GM18508 (cell line): ENCODE results near the gene ALDOC.
"Not testable (repeated sequence)": the region's sequence is repeated elsewhere in the genome, so short reads cannot be mapped to it uniquely, and the experiment has no call there.

Experiments used
- ATAC-seq: cut with Tn5 transposase; IDR thresholded peaks from one replicate; pipeline ENCODE4 v1.9.1; 2021; ENCODE audit warnings: moderate number of reproducible peaks; ENCODE audit not compliant: insufficient read depth, unreplicated experiment

ALDOC gene

DNA sequence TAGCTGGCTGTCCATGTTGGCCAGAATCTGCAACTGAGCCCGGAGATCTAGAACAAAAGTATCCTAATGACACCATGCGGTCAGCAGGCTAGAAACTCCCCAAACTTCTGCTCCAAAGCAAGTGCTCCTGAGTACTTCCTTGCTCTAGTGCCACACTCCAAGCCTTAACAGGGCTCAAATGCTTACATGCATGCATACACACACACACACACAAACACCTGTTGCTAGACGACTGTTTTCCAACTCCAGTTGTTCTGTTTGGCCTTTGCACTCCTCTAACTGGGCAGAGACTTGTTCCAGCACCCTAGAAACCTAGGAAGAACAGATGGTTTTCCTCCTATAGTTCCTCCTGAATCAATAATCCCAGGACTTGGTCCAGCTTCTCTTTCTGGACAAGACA, 7.7 kb upstream of the ALDOC start:
- no peak for ATAC-seq

DNA sequence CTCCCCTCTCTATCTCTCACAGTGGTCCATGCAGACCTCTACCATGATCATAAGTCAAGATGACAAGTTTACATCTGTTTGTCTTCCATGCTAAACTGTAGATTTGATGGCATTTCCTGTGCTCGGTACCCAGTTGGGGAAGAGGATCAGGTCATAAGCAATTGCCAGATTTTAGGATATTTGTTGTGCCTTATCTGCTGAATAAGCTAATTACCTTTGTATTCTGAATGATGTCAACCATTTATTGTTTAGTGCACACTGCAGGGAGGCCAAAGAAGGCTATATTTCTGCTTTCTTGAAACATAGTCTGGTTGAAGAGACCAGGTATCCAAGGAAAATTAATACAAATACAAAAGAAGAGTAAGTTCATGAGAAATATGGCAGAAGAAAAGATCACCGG, 5.8 kb upstream of the ALDOC start:
- no peak for ATAC-seq

GRCh38 chr17:28580959-28581358, 4.3 kb upstream of the ALDOC start:
- ATAC-seq, result no peak

GRCh38 chr17:28579526-28579925, 2.8 kb upstream of the ALDOC start:
- no peak for ATAC-seq

- no peak for ATAC-seq
These were observed 1.8 kb upstream of the ALDOC start for GRCh38 chr17:28578246-28579195.

DNA sequence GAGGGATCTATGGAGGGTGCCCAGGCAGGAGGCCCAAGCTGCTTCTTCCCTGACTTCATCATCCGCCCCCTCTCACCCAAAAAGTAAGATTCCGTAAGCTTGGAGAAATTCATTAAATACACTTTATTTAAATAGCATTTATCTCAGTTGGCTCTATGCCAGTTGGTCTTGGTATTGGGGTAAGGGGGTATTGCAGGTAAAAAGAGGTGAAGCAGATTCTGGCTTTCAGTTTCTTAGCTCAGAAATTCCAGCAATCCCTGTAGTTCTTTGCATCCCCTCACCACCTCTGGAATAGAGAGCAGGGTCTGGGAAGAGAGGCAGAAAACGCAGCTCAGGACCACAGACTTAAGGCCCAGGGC, 750 bp upstream of the ALDOC start:
- ATAC-seq, result no peak

DNA sequence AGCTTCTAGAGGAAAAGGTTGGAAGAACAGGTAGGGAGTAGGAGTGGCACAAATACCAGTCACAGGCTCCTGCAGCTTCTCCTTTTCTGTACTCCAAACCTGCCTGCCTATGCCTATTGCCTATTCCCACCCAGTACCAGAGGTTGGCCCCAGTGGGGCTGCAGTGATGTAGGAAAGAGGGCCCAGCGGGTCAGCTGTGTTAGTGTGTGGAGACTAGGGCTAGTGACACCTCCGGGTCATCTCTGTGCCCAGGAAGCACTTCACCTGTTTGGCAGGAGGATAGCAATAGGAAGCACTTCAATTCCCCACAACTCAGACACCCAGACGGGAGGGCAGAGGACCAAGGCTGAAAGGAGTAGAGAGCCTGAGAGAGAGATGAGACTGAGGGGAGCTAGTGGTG, 679 bp downstream of the ALDOC start:
- ATAC-seq, result not testable (repeated sequence)

DNA sequence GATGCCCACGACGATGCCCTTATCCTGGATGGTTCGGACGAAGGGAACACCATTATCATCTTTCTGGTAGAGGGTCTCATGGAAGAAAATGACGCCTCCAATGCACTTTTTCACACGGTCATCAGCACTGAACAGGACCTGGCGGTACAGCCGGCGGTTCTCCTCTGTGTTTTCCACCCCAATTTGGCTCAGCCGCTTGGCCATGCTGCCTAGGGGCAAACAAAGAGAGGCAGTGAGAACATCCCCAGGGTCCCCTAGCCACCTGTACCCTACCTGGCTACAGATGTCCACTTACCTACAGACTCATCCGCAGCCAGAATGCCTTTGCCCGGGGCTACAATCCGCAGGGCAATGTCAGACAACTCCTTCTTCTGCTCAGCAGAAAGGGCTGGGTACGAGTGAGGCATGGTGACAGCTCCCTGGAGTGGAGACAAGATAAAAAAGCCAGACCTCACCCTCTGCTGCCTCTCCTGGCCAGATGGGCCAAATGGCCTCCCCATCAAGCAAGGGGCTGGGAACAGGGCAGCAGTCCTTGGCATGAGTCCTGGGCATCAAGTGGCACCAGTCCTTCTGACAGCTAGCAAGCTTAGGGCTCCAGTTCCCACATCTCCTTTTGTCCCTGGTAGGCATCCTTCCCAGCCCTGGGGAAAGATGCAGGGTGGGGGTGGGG, 1.4 kb downstream of the ALDOC start:
- ATAC-seq, result no peak

DNA sequence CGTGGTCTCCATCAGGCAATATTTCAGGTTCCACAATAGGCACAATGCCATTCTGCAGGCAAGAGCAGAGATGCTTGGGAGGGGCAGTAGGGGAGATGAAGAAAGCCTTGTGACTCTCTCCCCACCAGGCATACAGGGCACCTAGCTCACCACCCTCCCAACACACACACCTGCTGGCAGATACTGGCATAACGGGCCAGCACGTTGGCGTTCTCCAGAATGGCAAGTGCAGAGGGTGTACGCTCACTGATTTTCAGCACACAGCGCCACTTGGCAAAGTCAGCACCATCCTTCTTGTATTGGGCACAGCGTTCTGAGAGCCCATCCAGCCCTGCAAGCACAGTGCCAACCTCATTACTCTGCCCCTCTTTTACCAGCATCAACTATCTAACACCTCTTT, 2.2 kb downstream of the ALDOC start:
- no peak for ATAC-seq

DNA sequence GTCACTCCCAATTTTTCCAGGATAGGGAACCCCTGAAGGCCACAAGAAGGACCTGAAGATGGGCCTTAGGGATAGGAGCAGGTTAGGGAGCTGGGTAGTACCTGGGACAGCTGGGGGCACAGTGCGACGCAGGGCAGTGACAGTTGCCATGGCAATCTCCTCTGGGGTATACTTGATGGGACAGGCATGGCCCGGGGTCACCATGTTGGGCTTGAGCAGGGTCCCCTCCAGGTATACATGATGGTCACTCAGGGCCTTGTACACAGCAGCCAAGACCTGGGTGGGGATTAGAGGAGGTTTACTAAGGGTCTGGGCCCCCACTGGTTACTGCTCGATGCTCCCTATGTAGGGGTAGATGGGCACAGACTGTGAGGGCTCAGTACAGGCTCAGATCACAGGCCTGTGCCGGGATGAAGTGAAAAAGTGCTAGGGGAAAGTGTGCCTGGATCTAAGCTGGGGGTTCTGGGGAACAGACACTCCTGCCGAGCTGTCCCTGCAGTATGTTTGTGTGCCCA, 2.7 kb downstream of the ALDOC start:
- ATAC-seq, result no peak

- ATAC-seq, result no peak
These were observed 3.2 kb downstream of the ALDOC start for GRCh38 chr17:28573521-28573920.

DNA sequence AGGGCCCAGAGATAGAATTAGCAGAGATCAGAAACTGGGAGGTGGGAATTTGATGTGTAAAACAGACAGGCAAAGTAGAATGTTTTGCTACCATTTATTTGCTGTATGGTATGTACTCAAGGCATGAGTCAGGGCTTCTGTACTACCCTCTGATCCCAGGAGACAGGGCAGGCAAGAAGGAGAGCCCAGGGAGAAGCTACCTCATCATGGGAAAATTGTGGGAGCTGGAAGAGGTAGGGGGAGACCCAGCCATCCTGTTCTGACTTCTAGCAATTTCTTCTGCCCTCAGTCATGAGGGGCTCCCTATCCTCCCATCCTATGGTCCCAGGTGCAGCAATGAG, 3.7 kb downstream of the ALDOC start:
- ATAC-seq, result no peak

DNA sequence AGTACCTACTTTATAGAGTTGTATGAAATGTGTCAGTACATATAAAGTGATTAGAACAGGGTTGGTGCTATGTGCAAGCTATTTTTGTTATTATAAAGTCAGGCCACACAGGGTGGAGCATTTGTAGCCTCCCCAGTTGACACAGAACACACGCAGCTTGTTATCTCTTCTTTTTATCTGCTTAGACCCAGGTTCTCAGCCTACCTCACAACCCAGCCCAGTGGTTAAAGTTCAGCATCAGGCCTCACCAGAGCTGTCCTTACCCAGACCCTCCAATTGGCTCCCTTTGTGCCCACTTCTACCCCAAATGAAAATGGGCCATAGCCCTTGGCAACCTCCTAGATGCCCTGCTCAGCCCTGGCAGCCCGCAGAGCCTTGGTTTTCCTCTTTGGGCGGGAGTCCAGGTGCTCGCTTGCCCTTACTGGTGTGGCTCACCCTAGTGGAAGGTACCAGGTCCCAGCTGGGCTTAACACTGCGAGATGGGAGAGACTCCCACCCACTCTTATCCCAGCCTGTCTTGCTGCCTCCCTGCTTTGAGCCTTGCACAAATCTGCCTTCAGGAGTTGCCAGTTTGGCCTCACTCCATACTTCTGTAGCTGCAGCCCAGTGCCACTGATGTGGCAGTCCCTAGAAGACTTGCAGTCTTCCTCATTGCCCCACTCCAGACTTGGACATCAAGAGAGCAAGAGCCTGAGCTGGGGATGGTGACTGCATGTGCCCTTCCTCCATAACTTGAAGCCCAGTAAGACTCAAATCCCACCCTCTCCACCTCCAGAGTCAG, 4.2 kb downstream of the ALDOC start:
- ATAC-seq, result no peak

- no peak for ATAC-seq
These were observed 5.2 kb downstream of the ALDOC start, which contains the start of gene PIGS for GRCh38 chr17:28571361-28572122. Gene PIGS, minus strand, starts transcription at chr17:28571524. Its CDS starts 28 bp downstream, at chr17:28571496.

DNA sequence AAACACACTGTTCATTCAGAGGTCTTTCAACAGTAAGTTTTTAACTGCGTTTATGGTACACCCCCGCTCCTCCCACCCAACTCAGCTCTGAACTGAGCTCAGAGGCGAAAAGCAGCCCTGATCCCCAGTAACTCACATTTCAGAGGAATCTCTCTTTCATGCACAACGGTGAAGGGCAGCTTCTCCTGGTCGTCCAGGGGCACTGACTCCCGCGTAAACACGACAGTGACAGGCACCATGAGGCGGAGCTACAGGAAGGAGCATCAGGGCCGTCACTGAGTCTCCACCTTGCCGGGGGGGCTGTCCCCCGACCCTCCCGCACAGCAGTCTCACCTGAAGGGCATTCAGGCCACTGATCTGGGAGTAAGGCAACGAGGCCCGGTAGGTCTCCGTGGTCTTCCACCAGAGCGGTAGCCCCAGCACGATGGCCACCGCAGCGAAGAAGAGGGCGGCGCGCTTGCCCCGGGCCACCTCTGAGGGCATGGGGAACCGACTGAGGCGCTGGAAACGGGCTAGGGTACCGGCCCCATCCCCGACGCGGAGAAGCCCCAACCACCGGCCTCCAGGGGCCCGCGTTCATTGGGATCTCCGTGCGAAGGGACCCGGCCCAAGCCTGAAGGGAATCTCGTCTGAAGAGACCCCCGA, 5.9 kb downstream of the ALDOC start:
- ATAC-seq, result no peak

GRCh38 chr17:28569446-28569845, 7.2 kb downstream of the ALDOC start:
- ATAC-seq, result no peak

- ATAC-seq, result no peak
These were observed 9.1 kb downstream of the ALDOC start for GRCh38 chr17:28567604-28568003.

DNA sequence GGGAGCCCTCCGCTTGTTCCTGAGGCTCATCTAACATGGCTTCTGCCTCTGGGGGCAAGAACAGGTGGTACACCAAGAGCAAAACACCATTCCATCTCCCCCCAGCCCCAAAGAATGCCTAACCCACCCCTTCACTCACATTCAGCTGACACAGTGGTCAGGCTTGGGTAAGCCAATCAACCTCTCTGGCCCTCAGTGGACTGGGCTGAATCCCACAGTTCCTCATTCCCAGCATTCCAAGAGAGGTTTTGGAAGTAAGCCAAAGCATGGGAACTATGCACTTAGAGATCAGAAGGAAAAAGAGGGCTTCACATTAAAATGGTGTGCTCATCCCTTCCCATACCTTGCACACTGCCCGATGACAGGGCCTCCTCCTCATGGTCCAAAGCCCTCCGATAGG, 13.2 kb downstream of the ALDOC start:
- ATAC-seq, result no peak

GRCh38 chr17:28555022-28555421, 21.7 kb downstream of the ALDOC start:
- ATAC-seq, result no peak

DNA sequence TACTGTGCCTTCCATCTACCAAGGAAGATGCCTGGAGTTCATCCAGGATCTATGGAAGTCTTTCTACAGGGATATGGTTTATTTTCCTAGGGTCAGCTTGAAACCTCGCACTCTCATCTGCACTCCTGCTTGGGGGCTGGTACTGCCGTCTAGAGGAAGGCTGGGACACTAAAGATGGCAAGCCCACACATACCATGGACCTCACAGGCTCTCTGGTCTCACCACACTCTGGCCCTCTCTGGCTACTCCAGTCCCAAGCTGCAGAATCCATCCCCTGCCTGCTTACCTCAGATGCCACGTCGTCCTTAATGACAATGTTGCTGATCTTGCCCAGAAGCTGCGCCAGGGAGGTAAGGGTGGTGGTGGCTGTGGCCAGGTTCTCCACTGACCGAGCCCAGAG, 22.1 kb downstream of the ALDOC start:
- ATAC-seq, result no peak
